Activated naive CD4-positive, alpha-beta T cell treated with anti-CD3 and anti-CD28 coated beads for 36 hours (primary cell): Measurements from ENCODE around the gene FOXO6. TPM values are rescaled to one million over a fixed set of nuclear protein-coding genes. Genes with fewer than 3 reads are reported as not detected.
A peak's percentile ranks its signal among the peaks of the same experiment; 100 is the strongest.
"Not testable (repeated sequence)": the region's sequence is repeated elsewhere in the genome, so short reads cannot be mapped to it uniquely, and the experiment has no call there.

Experiments used
- CTCF ChIA-PET: fragments of 350-600 bp; sonication (Branson Sonifier 250); formaldehyde crosslinking; loops from one replicate; lab custom pipeline; 2021; ENCODE audit warnings: antibody characterized with exemption; lab: Charles Lee
- DNase-seq: peaks from one replicate; pipeline ENCODE4 v3.0.0-alpha.2; 2020
- H3K27ac Mint-ChIP-seq: one replicate; pipeline ENCODE4 v1.8.0; 2021; ENCODE audit warnings: mild to moderate bottlenecking, mixed read lengths
- H3K27me3 Mint-ChIP-seq: one replicate; pipeline ENCODE4 v1.8.0; 2021; ENCODE audit warnings: low read depth, mixed read lengths
- H3K36me3 Mint-ChIP-seq: one replicate; pipeline ENCODE4 v1.8.0; 2021; ENCODE audit warnings: low read depth, mixed read lengths
- H3K4me1 Mint-ChIP-seq: one replicate; pipeline ENCODE4 v1.8.0; 2021; ENCODE audit warnings: low read depth, mixed read lengths
- H3K4me3 Mint-ChIP-seq: one replicate; pipeline ENCODE4 v1.8.0; 2021; ENCODE audit warnings: mild to moderate bottlenecking, moderate library complexity, mixed read lengths
- H3K9me3 Mint-ChIP-seq: one replicate; pipeline ENCODE4 v1.8.0; 2021; ENCODE audit warnings: mixed read lengths
- intact Hi-C: fragments of 100-400 bp; cut with micrococcal nuclease; formaldehyde crosslinking; loops from one replicate; pipeline ENCODE4 v1.15.1; 2023
- total RNA-seq, 2 experiments: library from RNA; stranded (reverse); gene quantifications; one replicate each; pipeline ENCODE4 v1.2.3, GENCODE V29; 2021

FOXO6 gene
- total RNA-seq, 2 experiments from 2014 or later: 0.15 TPM; not detected in 1

DNA sequence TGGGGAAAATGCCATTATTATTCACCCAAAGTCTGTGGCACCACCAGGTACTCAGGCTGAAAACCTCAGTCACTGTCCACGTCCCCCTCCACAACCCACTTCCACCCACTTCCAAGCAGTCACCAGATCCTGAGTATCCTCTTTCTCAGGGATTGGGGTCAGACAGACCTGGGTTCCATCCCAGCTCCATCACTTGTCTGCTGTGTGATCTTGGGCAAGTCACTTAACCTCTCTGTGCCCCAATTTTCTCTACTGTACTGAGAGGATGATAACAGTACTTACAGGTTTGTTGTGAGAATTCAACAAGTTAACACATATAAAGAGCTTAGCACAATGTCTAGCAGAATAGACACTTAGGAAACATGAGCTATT, 29.7 kb upstream of the FOXO6 start:
- intact Hi-C loops: no loop called here
- DNase-seq: no peak
- no peaks in the 10 kb centered on the region for H3K36me3 Mint-ChIP-seq
- peaks cover 8% of the 10 kb centered on the region for H3K9me3 Mint-ChIP-seq
- no peak overlapping the region for H3K27ac Mint-ChIP-seq
- CTCF ChIA-PET: interaction anchor here (0.6 kb wide), 1 partner anchor 49 kb away, joined by 3 read pairs; no protein-coding TSS in a partner anchor
- H3K27me3 Mint-ChIP-seq: peaks cover 6% of the 10 kb centered on the region
- H3K4me3 Mint-ChIP-seq: no peak overlapping the region
- H3K4me1 Mint-ChIP-seq: no peaks in the 10 kb centered on the region

DNA sequence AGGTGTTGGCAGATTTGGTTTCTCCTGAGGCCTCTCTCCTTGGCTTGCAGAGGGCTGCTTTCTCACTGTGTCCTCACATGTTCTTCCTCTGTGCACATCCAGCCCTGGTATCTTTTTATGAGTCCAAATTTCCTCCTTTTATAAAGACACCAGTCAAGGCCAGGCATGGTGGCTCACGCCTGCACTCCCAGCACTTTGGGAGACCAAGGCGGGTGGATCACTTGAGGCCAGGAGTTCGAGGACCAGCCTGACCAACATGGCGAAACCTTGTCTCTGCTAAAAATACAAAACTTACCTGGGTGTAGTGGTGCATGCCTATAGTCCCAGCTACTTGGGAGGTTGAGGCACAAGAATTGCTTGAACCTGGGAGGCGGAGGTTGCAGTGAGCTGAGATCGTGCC, 29.1 kb upstream of the FOXO6 start:
- H3K27me3 Mint-ChIP-seq, H3K9me3 Mint-ChIP-seq, intact Hi-C loops, H3K4me1 Mint-ChIP-seq, H3K27ac Mint-ChIP-seq, DNase-seq, H3K36me3 Mint-ChIP-seq, H3K4me3 Mint-ChIP-seq: not testable (repeated sequence)
- CTCF ChIA-PET: interaction anchor here (0.6 kb wide), 1 partner anchor 48 kb away, joined by 3 read pairs; no protein-coding TSS in a partner anchor

DNA sequence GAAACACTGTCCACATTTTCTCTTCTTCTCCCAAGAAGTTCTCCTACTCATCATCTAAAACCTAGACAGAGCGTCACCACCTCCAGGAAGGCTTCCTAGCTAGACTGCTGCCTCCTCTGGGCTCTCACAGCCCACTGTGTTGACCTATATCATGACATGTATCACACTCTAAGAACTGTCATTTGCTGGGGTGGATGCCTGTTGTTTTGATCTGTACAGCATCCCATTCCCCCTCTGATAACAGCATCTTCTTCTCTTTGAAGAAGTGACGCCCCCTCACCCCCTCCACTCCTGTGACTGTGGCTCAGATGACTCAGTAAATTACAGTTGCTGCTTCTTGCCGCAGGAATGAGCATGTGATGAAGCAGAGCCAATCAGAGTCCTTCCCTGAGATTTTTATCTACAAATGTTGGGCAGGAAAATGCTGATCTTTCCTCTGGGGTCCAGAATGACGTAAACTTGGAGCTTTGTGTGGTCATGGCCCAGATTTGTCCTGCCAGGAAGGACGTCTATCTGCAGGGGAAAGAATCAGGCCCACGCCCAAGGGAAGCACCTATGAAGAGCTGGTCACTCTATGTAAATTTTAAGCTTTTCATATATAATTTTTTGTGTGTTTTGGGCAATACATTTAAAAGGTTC, 28.0 kb upstream of the FOXO6 start:
- CTCF ChIA-PET: interaction anchor here (0.6 to 0.9 kb wide), 2 partner anchors 128 to 817 kb away, joined by 3 to 5 read pairs; no protein-coding TSS in a partner anchor
- no peaks in the 10 kb centered on the region for H3K36me3 Mint-ChIP-seq
- intact Hi-C loops: no loop called here
- H3K4me3 Mint-ChIP-seq: no peak overlapping the region
- H3K27ac Mint-ChIP-seq: no peak overlapping the region
- peaks cover 9% of the 10 kb centered on the region for H3K27me3 Mint-ChIP-seq
- DNase-seq: peak; percentile 15
- H3K9me3 Mint-ChIP-seq: peaks cover 10% of the 10 kb centered on the region
- H3K4me1 Mint-ChIP-seq: no peaks in the 10 kb centered on the region

DNA sequence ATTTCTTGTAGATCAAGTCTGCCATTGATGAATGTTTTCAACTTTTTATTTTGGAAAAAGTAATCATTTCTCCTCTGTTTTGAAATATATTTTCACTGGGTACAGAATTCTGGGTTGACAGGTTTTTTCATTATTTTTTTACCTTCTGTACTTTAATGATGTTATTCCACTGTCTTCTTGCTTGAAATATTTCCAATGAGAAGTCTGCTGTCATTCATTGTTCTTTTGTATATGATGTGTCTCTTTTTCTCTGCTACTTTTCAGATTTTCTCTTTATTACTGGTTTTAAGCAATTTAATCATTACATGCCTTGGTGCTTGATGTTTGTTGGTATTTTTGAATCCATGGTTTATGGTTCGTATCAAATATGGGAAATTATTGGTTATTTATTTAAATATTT, 22.4 kb upstream of the FOXO6 start:
- CTCF ChIA-PET: interaction anchor here (0.7 kb wide), 2 partner anchors 10 to 467 kb away, joined by 3 read pairs; no protein-coding TSS in a partner anchor
- H3K9me3 Mint-ChIP-seq: peaks cover 18% of the 10 kb centered on the region
- DNase-seq: no peak
- no peak overlapping the region for H3K27ac Mint-ChIP-seq
- intact Hi-C loops: no loop called here
- no peak overlapping the region for H3K4me3 Mint-ChIP-seq
- H3K36me3 Mint-ChIP-seq: no peaks in the 10 kb centered on the region
- H3K4me1 Mint-ChIP-seq: no peaks in the 10 kb centered on the region
- peaks cover 29% of the 10 kb centered on the region for H3K27me3 Mint-ChIP-seq

DNA sequence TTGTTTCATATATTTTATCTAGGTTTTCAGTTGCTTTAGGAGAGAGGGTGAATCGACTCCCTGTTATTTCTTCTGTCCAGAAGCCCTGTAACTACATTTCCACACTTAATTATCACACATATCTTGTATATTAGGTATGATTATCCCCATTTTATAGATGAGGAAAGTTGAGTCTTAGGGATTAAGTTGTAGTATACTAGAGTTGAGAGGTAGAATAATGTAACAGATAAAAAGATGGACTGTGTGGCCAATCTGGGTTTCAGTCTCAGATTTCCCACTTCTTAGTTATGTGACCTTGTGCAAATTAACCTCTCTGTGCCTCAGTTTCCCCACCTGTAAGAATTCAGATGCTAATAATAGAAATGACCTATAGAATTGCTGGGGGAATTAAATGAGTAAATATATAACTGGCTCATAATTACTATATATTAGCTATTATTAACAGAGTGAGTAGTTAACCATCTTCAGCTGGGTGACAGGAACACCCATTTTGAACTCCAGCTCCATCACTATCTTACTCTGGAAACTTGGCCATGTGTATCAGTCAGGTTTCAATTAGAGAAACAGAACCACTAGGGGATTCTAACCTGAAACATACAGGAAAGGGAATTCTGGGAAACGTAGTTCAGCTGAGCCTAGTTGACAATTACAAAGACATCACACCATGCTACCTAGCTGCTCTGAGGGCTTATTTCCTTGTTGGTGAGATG, 20.4 kb upstream of the FOXO6 start:
- no peak for DNase-seq
- intact Hi-C loops: no loop called here
- H3K27ac Mint-ChIP-seq: no peak overlapping the region
- H3K4me1 Mint-ChIP-seq: peaks cover 5% of the 10 kb centered on the region
- H3K9me3 Mint-ChIP-seq: peaks cover 13% of the 10 kb centered on the region
- CTCF ChIA-PET: interaction anchor here (1.0 kb wide), 1 partner anchor 57 kb away, joined by 3 read pairs; no protein-coding TSS in a partner anchor
- peaks cover 29% of the 10 kb centered on the region for H3K27me3 Mint-ChIP-seq
- H3K36me3 Mint-ChIP-seq: no peaks in the 10 kb centered on the region
- no peak overlapping the region for H3K4me3 Mint-ChIP-seq

DNA sequence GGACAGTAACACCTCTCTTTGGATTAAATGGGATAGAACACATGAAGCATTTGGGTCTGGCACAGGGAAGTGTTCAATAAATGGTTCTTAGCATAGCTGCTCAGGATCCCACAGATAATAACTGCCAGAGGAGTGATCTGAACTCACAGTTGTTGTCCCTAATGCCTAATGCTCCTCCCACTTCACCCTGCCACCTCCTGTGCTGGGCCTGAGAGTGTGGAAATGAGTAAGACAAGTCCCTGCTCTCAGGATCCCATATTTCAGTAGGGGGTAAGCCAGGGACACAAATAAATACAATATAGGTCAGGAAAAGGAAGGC, 19.9 kb upstream of the FOXO6 start:
- DNase-seq: no peak
- CTCF ChIA-PET: interaction anchor here (0.7 to 1.1 kb wide), 3 partner anchors 12 to 77 kb away, joined by 3 read pairs; no protein-coding TSS in a partner anchor
- H3K27me3 Mint-ChIP-seq: peaks cover 26% of the 10 kb centered on the region
- no peaks in the 10 kb centered on the region for H3K36me3 Mint-ChIP-seq
- no peak overlapping the region for H3K27ac Mint-ChIP-seq
- intact Hi-C loops: no loop called here
- peaks cover 5% of the 10 kb centered on the region for H3K4me1 Mint-ChIP-seq
- peaks cover 13% of the 10 kb centered on the region for H3K9me3 Mint-ChIP-seq
- no peak overlapping the region for H3K4me3 Mint-ChIP-seq

DNA sequence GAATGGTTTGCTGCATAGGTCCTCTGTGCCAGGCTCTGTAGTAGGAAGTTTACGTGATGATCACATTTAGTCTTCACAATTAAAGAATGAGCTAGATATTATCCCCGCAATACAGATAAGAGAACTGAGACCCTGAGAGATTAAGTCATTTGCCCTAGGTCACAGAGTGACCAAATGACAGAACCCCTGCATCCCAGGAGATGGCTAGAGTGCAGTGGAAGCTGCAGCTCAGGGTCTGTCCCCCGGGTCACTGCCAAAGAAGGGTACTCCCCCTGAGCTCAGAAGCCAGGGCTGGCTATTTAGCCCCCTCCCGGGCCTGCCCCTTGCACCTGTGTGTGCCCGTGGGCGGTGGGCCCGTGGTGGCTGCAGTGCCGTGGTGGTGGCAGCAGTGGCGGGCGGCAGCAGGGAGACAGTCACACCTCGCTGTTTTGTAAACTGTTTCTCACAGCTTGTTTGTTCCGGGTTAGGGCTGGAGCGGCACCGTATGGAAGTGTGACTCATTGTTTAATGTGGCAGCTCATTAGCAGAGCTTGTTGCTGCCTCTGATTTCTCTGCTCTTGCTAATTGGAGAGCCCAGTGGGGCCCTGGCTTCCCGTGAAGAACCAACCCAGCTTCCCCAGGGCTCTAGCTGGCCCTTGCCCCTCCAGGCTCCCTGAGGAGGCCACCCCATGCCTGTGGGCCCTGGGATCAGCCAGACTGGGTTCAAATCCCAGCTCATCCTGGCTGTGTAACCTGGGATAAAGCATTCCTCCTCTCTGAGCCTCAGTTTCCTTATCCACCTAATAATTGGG, 19.3 kb upstream of the FOXO6 start:
- Mint-ChIP-seq H3K27ac (no peak overlapping the region), H3K36me3 (no peaks in the 10 kb centered on the region), H3K9me3 (peaks cover 13% of the 10 kb centered on the region), H3K4me3 (no peak overlapping the region), H3K4me1 (peaks cover 5% of the 10 kb centered on the region), H3K27me3 (peaks cover 26% of the 10 kb centered on the region)
- no peak for DNase-seq
- CTCF ChIA-PET: interaction anchor here (0.7 to 1.1 kb wide), 4 partner anchors 9 to 76 kb away, joined by 3 read pairs; no protein-coding TSS in a partner anchor
- intact Hi-C loops: no loop called here

DNA sequence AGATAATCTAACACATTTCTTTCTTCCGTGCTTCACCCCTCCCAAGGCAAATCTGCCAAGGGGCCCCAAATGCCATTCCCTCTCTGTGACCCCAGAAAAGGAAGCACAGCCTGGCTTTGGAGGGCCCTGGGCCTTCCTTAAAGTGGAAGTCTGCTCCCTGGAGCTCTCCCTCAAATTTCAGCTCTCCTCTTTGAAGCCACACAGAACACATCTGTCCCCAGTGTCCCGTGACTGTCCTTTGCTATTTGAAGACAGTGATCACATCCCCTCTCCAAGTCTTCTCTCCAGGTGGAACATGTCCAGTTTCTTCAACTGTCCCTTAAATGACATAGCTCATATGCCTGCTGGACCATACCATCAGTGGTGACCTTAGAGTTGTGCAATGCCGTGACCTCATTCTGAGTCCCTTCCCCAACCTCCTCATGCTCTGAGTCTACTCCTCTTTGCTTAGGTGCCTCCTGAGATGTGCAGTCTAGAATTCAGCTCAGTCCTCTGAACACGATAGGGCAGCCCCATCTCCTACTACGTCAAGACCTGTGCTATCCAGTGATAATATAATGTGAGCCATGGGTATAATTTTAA, 18.4 kb upstream of the FOXO6 start:
- peaks cover 5% of the 10 kb centered on the region for H3K4me1 Mint-ChIP-seq
- peaks cover 26% of the 10 kb centered on the region for H3K27me3 Mint-ChIP-seq
- no peak for DNase-seq
- no peaks in the 10 kb centered on the region for H3K36me3 Mint-ChIP-seq
- no peak overlapping the region for H3K4me3 Mint-ChIP-seq
- peaks cover 13% of the 10 kb centered on the region for H3K9me3 Mint-ChIP-seq
- intact Hi-C loops: no loop called here
- H3K27ac Mint-ChIP-seq: no peak overlapping the region
- CTCF ChIA-PET: no interaction called here

DNA sequence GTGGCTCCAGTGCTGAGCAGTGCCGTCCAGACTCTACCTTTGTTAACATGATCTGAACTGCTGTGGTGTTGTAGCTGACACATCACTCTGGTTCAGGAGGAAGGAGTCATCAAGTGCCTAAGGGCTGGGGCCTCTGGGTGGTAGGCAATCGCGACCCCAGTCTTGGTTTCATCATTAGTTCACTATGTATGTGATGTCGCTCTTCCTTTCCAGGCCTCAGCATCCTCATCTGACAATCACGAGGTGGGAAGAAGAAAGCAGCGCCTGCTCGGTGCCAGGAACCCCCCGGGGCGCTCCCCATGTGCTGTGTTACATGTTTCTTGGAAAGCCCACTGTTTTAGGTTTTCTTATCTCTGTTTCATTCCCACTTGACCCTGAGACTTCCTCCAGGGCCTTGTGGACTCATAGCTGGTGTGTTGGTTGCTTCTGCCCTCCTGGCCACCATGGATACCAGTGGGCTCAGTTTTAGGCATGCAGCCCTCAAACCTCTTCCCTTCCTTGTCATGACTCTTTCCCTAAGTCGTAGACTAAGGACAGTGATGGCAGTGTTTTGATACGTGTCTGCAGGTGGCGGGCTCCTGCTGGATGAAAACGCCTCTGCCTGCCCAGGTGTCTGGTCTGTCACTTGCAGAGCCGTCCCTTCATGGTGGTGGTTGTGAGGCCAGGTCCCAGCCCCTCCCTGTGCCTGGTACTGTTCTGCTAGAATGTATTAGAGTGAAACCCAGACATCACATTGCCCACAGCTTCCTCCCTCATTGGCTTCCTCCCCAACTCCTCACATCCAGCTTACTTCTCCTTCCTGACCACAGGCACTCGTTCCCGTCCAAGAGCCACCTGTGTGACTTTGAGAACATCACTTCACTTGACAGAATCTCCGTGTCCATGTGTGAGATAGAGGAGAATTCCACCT, 17.2 kb upstream of the FOXO6 start:
- peaks cover 5% of the 10 kb centered on the region for H3K4me1 Mint-ChIP-seq
- H3K36me3 Mint-ChIP-seq: no peaks in the 10 kb centered on the region
- CTCF ChIA-PET: interaction anchor here (0.5 to 0.6 kb wide), 2 partner anchors 188 to 339 kb away, joined by 3 to 4 read pairs; no protein-coding TSS in a partner anchor
- intact Hi-C loops: no loop called here
- H3K27ac Mint-ChIP-seq: no peak overlapping the region
- H3K27me3 Mint-ChIP-seq: peaks cover 19% of the 10 kb centered on the region
- no peak overlapping the region for H3K4me3 Mint-ChIP-seq
- DNase-seq: no peak
- peaks cover 6% of the 10 kb centered on the region for H3K9me3 Mint-ChIP-seq

DNA sequence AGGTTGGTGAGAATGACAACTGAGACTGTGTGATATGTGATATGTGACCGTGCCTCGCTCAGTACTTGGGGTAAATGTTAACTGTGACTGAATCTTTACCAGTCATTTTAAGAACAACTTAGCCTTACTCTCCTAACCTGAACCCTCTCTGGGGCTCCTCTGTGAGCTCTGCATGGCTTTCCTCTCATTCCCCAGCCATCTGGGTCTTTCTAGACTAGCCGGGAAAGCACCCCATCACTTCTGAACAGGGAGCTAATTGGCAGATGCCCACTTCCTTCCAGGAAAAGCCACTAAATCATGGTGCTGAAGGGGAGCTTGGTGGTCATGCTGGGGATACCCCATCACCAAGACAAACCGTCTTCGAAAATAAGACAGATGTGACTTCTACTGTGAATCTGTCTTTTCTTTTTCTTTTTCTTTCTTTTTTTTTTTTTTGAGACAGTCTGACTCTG, 16.5 kb upstream of the FOXO6 start:
- intact Hi-C loops: no loop called here
- Mint-ChIP-seq H3K4me1 (peaks cover 5% of the 10 kb centered on the region), H3K27ac (no peak overlapping the region), H3K36me3 (no peaks in the 10 kb centered on the region), H3K27me3 (peaks cover 19% of the 10 kb centered on the region), H3K4me3 (no peak overlapping the region), H3K9me3 (peaks cover 3% of the 10 kb centered on the region)
- DNase-seq: peak; percentile 38
- CTCF ChIA-PET: interaction anchor here (0.6 kb wide), 1 partner anchor 338 kb away, joined by 3 read pairs; no protein-coding TSS in a partner anchor

DNA sequence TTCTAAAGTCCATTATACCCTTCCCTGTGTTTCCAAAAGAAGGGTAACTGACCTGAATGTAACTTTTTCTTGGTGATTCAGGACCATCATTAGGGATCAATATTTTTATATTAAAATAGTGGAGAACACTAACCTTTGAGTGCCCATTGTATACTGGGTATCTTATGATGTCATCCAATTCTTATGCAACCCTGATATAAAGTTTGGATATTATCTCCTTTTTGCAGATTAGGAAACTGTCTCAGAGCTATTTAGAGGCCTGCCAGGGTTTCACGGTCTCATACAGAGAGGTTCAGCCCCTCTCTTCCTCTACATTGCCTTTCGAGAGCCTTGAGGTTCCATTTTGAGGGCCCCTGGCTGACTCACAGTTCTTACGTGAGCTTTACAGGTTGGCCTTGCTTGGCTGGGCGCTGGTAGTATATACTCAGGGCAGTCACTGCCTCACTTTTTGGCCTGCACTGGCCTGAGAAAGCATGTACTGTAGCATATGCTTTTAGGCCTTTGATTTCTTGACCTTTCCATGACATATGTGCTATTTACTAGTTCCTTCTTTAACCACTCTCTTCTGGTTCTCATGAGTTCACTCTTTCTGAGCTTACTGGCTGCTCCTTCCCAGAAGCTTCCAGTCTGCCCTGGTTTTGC, 15.7 kb upstream of the FOXO6 start:
- Mint-ChIP-seq H3K4me3 (no peak overlapping the region), H3K4me1 (peaks cover 5% of the 10 kb centered on the region), H3K36me3 (no peaks in the 10 kb centered on the region), H3K27me3 (peaks cover 15% of the 10 kb centered on the region), H3K27ac (no peak overlapping the region), H3K9me3 (no peaks in the 10 kb centered on the region)
- intact Hi-C loops: no loop called here
- no peak for DNase-seq
- CTCF ChIA-PET: no interaction called here
